ENCODE results near the gene COL26A1. TPM values are rescaled to one million over a fixed set of nuclear protein-coding genes. Genes with fewer than 3 reads are reported as not detected.
"Not testable (repeated sequence)": the region's sequence is repeated elsewhere in the genome, so short reads cannot be mapped to it uniquely, and the experiment has no call there.

Gene COL26A1
- not detected for polyA plus RNA-seq

GRCh38 chr7:101362334-101363195, at the start of gene COL26A1:
Gene COL26A1, plus strand, starts transcription at chr7:101362875. Its CDS starts 158 bp downstream, at chr7:101363033.
- no peaks in the 10 kb centered on the region for H3K36me3 Mint-ChIP-seq
- H3K9me3 Mint-ChIP-seq = no peaks in the 10 kb centered on the region
- peak within 1 kb of the TSS in 2 of 4 donors; percentile 38 to 78 for H3K4me3 Mint-ChIP-seq
- H3K27me3 Mint-ChIP-seq = peaks cover 17% of the 10 kb centered on the region
- H3K27ac Mint-ChIP-seq = no peak within 1 kb of the TSS
- peaks cover 0 to 6% (median 3%) of the 10 kb centered on the region in 3 donors for H3K4me1 Mint-ChIP-seq

- Mint-ChIP-seq H3K27me3 (no peaks in the 10 kb centered on the region), H3K9me3 (peaks cover 0 to 3% (median 3%) of the 10 kb centered on the region in 3 donors), H3K36me3 (peaks cover 14% of the 10 kb centered on the region), H3K4me1 (peaks cover 0 to 5% (median 0%) of the 10 kb centered on the region in 3 donors), H3K27ac (peak overlapping the region in 1 of 3 donors; percentile 58), H3K4me3 (peak overlapping the region in 1 of 4 donors; percentile 26)
Measured at GRCh38 chr7:101315336-101315735, 47.3 kb upstream of the COL26A1 start.

- H3K36me3 Mint-ChIP-seq = peaks cover 10% of the 10 kb centered on the region
- H3K27me3 Mint-ChIP-seq = no peaks in the 10 kb centered on the region
- no peaks in the 10 kb centered on the region for H3K9me3 Mint-ChIP-seq
- peak overlapping the region in 1 of 4 donors; percentile 50 for H3K4me3 Mint-ChIP-seq
- peak overlapping the region in 1 of 3 donors; percentile 39 for H3K27ac Mint-ChIP-seq
- H3K4me1 Mint-ChIP-seq = peaks cover 6 to 16% (median 8%) of the 10 kb centered on the region in 3 donors
Measured at GRCh38 chr7:101319401-101319800, 43.3 kb upstream of the COL26A1 start.

GRCh38 chr7:101321491-101322401, 40.9 kb upstream of the COL26A1 start, which contains the start of gene IFT22:
Gene IFT22, minus strand, starts transcription at chr7:101321812. Its CDS starts 103 bp downstream, at chr7:101321709.
- Mint-ChIP-seq H3K36me3 (peaks cover 5% of the 10 kb centered on the region), H3K27ac (peak within 1 kb of the TSS; percentile 83 to 95 (median 90)), H3K4me3 (peak within 1 kb of the TSS; percentile 91 to 97 (median 94)), H3K9me3 (no peaks in the 10 kb centered on the region), H3K4me1 (peaks cover 6 to 12% (median 8%) of the 10 kb centered on the region in 3 donors), H3K27me3 (no peaks in the 10 kb centered on the region)

- Mint-ChIP-seq H3K9me3 (no peaks in the 10 kb centered on the region), H3K4me1 (no peaks in the 10 kb centered on the region), H3K36me3 (peaks cover 2% of the 10 kb centered on the region), H3K4me3 (no peak overlapping the region), H3K27me3 (peaks cover 8% of the 10 kb centered on the region), H3K27ac (peak overlapping the region in 1 of 3 donors; percentile 39)
Measured at GRCh38 chr7:101328159-101328558, 34.5 kb upstream of the COL26A1 start.

- Mint-ChIP-seq H3K9me3 (no peaks in the 10 kb centered on the region), H3K27ac (no peak overlapping the region), H3K4me3 (no peak overlapping the region), H3K36me3 (peaks cover 2% of the 10 kb centered on the region), H3K4me1 (no peaks in the 10 kb centered on the region), H3K27me3 (peaks cover 8% of the 10 kb centered on the region)
Measured at GRCh38 chr7:101330011-101330484, 32.6 kb upstream of the COL26A1 start.

- Mint-ChIP-seq H3K27me3 (peaks cover 8% of the 10 kb centered on the region), H3K27ac (no peak overlapping the region), H3K9me3 (no peaks in the 10 kb centered on the region), H3K36me3 (peaks cover 2% of the 10 kb centered on the region), H3K4me3 (no peak overlapping the region), H3K4me1 (no peaks in the 10 kb centered on the region)
Measured at GRCh38 chr7:101332026-101332425, 30.6 kb upstream of the COL26A1 start.

GRCh38 chr7:101333912-101334311, 28.8 kb upstream of the COL26A1 start:
- H3K9me3 Mint-ChIP-seq = no peaks in the 10 kb centered on the region
- peaks cover 3% of the 10 kb centered on the region for H3K27me3 Mint-ChIP-seq
- H3K4me1 Mint-ChIP-seq = no peaks in the 10 kb centered on the region
- peaks cover 2% of the 10 kb centered on the region for H3K36me3 Mint-ChIP-seq
- H3K27ac Mint-ChIP-seq = no peak overlapping the region
- no peak overlapping the region for H3K4me3 Mint-ChIP-seq

- H3K4me1 Mint-ChIP-seq = no peaks in the 10 kb centered on the region
- H3K36me3 Mint-ChIP-seq = no peaks in the 10 kb centered on the region
- H3K9me3 Mint-ChIP-seq = peaks cover 0 to 2% (median 0%) of the 10 kb centered on the region in 3 donors
- H3K4me3 Mint-ChIP-seq = no peak overlapping the region
- H3K27ac Mint-ChIP-seq = no peak overlapping the region
- peaks cover 9% of the 10 kb centered on the region for H3K27me3 Mint-ChIP-seq
Measured at GRCh38 chr7:101340379-101340778, 22.3 kb upstream of the COL26A1 start.

GRCh38 chr7:101342892-101343291, 19.8 kb upstream of the COL26A1 start:
- Mint-ChIP-seq H3K27me3 (peaks cover 14% of the 10 kb centered on the region), H3K36me3 (no peaks in the 10 kb centered on the region), H3K27ac (no peak overlapping the region), H3K4me3 (no peak overlapping the region), H3K4me1 (no peaks in the 10 kb centered on the region), H3K9me3 (peaks cover 0 to 2% (median 0%) of the 10 kb centered on the region in 3 donors)

GRCh38 chr7:101347477-101347876, 15.2 kb upstream of the COL26A1 start:
- no peaks in the 10 kb centered on the region for H3K9me3 Mint-ChIP-seq
- no peak overlapping the region for H3K27ac Mint-ChIP-seq
- H3K4me3 Mint-ChIP-seq = no peak overlapping the region
- H3K36me3 Mint-ChIP-seq = no peaks in the 10 kb centered on the region
- H3K27me3 Mint-ChIP-seq = peaks cover 20% of the 10 kb centered on the region
- H3K4me1 Mint-ChIP-seq = no peaks in the 10 kb centered on the region

GRCh38 chr7:101348456-101349067, 14.1 kb upstream of the COL26A1 start:
- H3K4me1 Mint-ChIP-seq, H3K4me3 Mint-ChIP-seq, H3K36me3 Mint-ChIP-seq, H3K27ac Mint-ChIP-seq, H3K9me3 Mint-ChIP-seq: not testable (repeated sequence)
- H3K27me3 Mint-ChIP-seq = peaks cover 26% of the 10 kb centered on the region

- peak overlapping the region in 1 of 3 donors; percentile 60 for H3K27ac Mint-ChIP-seq
- not testable (repeated sequence) for H3K36me3 Mint-ChIP-seq
Measured at GRCh38 chr7:101349300-101349699, 13.4 kb upstream of the COL26A1 start.

GRCh38 chr7:101352920-101353308, 9.8 kb upstream of the COL26A1 start:
- Mint-ChIP-seq H3K4me3 (no peak overlapping the region), H3K27ac (no peak overlapping the region), H3K9me3 (peaks cover 2 to 4% (median 3%) of the 10 kb centered on the region in 3 donors), H3K36me3 (peaks cover 2% of the 10 kb centered on the region), H3K4me1 (no peaks in the 10 kb centered on the region), H3K27me3 (peaks cover 30% of the 10 kb centered on the region)

More at GRCh38 chr7:101349300-101349699, 13.4 kb upstream of the COL26A1 start:
- H3K9me3 Mint-ChIP-seq, H3K4me3 Mint-ChIP-seq, H3K4me1 Mint-ChIP-seq: not testable (repeated sequence)
- H3K27me3 Mint-ChIP-seq = peaks cover 26% of the 10 kb centered on the region
